HG02678 (cell line): ENCODE results near the gene CNOT4.
A peak's percentile ranks its signal among the peaks of the same experiment; 100 is the strongest.
"Not testable (repeated sequence)": the region's sequence is repeated elsewhere in the genome, so short reads cannot be mapped to it uniquely, and the experiment has no call there.

Source experiments
- ATAC-seq: cut with Tn5 transposase; IDR thresholded peaks from one replicate; pipeline ENCODE4 v1.9.1; 2021; ENCODE audit warnings: mild to moderate bottlenecking, moderate library complexity; ENCODE audit not compliant: unreplicated experiment

CNOT4 gene

GRCh38 chr7:135459951-135460567, 49.8 kb downstream of the CNOT4 start:
- ATAC-seq: no peak

GRCh38 chr7:135459076-135459475, 50.8 kb downstream of the CNOT4 start:
- ATAC-seq: no peak

DNA sequence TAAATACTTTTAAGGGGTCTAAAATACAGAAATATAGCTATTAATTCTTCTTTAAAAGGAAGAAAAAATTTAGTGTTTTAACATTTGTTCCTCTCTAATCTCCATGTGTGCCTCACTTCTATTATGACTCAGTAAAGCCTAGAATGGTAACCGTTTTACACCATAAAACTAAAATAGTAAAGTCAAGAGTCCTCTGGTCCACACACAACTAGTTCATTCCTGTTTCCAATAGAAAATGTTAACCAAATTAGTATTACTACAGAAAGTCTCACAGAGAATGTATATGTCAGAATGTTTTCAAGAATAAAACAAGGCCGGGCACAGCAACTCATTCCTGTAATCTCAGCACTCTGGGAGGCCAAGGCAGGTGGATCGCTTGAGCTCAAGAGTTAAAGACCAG, 55.8 kb downstream of the CNOT4 start:
- ATAC-seq: no peak

DNA sequence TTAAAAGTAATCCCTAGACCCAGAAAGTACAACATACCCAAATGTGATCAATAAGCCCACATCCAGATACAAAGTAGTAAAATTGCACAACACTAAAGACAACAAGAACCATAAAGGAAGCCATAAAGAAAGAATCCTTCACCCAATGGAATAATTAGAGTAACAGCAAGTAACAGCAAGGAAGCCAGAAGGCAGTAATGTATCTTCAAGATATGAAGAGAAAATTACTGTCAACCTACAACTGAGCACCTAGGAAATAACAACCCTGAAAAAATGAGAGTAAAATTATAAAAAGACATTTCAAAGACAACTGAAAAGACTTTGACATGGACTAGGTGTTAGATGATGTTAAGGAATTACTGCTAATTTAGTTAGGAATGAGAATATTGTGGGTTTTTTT, 60.5 kb downstream of the CNOT4 start:
- ATAC-seq: no peak

GRCh38 chr7:135448753-135449152, 61.1 kb downstream of the CNOT4 start:
- no peak for ATAC-seq

DNA sequence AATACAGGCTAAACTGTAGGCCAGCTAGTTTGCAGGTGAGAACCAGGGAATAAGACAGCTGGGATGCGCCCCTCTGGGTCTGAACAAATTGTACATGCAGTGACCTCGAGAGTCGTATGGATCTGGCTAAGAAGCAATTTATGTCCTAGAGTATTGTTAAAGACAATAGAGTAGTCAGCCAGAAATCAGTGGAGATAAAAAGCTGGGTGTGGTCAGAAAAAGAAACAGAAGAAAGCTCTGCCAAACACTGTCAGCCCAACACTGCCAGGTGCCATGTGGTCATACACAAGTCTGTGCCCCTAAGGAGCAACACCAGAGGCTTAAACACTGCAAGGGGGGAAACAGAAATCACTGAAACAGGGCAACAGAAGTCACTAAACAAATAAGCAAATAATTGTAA, 62.2 kb downstream of the CNOT4 start:
- ATAC-seq: no peak

- peak; percentile 41 for ATAC-seq
Measured at GRCh38 chr7:135445690-135446089, 64.2 kb downstream of the CNOT4 start.

DNA sequence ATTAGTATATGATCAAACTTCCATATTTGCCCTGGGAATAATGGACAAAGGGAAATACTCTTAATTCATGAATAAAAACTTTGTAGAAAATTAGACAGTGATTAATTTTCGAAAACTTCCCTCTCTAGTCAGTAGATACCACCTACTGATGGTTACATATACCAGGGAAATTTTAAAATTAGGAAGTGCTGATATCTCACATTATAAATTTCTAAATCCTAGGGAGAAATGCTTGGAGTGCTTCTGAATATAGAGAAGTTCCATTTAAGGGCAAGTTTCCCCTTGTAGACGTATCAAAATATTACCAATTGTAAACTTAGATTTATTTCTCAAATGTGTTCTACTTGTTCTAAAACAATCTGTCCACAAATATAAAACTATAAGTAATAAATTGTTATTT, 64.6 kb downstream of the CNOT4 start:
- not testable (repeated sequence) for ATAC-seq

DNA sequence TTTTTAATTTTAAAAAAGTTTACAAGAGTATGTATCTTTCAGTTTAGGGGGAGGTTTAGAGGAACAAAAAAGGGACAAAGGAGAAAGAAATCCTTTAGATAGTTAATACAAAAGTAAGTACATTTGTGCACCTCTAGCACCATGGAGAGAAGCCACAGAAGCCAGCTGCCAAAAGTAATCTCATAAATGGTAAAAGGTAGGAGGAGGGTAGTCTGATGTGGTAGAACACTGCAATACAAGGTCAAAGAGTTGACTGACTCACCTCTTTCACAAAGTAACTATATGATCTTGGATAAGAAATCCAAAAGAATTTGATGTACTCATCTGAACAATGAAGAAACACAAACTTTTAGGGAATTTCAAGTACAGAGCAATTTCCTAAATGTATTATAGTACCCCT, 68.1 kb downstream of the CNOT4 start:
- ATAC-seq: no peak

DNA sequence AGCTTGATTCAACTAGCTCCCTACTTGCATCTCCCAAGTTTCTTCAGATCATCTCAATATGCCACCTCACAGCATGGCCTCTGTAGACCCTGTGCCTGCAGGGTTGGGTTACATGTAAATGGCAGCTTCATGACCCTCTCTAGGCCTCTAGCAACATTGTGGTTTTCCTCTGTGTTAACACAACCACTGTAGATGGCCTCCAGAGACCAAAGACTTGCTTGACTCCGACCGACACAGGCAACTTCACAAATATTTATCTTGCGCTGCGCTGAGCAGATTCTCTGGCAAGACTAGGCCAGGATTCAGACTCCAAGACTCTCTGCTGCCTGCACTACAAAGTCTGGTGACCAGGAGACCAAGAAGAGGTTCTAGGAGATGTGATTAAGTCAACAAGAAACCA, 75.9 kb downstream of the CNOT4 start:
- ATAC-seq: no peak

GRCh38 chr7:135430626-135431025, 79.3 kb downstream of the CNOT4 start:
- no peak for ATAC-seq

DNA sequence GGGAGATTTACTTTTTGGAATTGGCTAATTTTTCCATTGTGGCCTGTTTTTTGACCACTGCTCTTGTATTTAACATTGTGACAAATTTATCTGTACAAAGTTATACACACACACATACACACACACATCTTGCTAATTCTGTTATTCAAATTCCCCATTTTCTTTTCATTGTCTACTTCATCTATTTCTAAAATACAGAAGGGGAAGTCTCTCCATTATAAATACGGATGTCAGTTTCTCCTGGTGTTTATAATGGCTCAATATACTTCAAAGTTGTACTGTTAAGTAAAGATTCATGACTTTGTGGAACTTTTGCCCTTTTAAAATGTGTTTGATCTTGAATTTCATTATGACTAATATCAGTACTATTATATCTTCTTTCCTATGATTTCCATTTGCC, 81.0 kb downstream of the CNOT4 start:
- ATAC-seq: no peak

- ATAC-seq: no peak
Measured at GRCh38 chr7:135428011-135428410, 81.9 kb downstream of the CNOT4 start.

- ATAC-seq: no peak
Measured at GRCh38 chr7:135427166-135427565, 82.7 kb downstream of the CNOT4 start.

DNA sequence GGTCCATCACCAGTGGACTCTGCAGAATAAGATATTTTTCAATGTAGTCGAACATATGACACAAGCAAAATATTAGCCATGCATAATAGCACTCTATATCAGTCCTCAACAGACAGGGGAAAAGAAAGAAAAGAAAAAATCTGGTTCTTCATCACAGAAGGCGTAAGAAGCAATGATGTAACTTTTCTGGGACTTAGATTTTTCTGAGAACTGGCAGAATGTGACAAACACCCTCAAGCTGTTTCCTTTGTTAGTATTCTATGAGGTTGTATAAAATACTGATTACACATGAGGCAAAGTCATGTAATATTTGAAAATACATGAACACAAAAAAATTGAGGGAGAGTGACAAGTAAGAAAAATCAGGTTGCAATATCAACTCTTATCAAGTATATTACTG, 84.9 kb downstream of the CNOT4 start:
- ATAC-seq: no peak

- no peak for ATAC-seq
Measured at GRCh38 chr7:135420786-135421185, 89.1 kb downstream of the CNOT4 start.

- no peak for ATAC-seq
Measured at GRCh38 chr7:135416431-135416830, 93.5 kb downstream of the CNOT4 start.

DNA sequence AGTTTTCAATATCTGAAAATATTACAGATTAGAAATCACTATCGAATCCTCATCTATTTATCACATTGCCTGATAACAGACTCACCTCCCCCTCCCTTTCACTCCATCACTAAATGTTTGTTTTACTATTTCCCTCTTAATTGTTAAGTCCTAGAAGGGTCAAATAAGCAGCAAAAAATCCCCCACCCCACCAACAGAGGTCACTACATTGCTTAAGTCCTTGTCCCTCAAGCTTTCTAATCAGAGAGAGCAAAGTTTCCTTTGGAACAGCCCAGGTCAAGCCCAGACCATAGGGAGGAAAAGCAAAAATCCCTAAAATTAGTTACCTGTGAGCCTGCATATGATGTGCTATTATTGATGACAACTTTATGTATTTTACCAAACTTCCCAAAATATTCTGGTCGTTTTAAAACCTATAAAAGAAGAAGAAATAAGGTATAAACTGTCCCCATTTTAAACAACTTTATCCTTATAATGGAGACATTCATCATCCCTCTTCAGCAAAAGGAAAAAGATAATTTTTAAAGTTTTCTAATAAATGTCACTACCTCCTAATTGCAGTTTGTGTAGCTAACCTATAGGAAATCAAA, 95.0 kb downstream of the CNOT4 start:
- peak; percentile 45 for ATAC-seq

DNA sequence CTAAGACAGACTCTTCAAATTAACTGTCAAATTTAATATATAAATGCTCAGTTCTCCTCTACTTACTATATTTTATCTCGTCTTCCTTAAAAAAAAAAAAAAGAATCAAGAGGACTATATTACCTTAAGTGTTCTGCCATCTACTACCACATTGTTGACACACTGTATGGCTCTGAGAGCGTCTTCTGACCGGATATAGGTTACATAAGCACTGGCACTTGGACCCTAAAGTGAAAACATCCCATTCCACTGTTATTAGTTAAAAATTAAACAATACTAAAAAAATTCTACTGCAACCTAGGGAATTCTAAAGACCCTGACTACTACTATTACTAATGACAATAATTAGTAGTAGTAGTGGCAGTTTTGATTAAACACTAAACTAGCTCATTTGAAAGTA, 95.7 kb downstream of the CNOT4 start:
- no peak for ATAC-seq

DNA sequence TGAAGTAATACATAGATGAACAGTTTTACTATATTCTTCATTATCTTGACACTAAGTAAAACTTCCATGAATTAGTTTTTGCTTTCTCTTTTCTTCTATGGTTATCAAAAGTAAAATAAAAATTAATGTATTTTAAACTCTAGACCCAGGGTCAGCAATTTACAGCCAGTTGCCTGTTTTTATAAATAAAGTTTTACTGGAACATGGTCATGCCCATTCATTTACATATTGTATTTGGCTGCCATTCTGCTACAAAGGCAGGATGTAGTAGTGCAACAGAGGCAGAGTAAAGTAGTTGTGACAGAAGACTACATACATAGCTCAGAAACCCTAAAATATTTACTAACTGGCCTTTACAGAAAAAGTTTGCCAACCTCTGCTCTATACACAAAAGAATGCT, 98.8 kb downstream of the CNOT4 start:
- no peak for ATAC-seq

DNA sequence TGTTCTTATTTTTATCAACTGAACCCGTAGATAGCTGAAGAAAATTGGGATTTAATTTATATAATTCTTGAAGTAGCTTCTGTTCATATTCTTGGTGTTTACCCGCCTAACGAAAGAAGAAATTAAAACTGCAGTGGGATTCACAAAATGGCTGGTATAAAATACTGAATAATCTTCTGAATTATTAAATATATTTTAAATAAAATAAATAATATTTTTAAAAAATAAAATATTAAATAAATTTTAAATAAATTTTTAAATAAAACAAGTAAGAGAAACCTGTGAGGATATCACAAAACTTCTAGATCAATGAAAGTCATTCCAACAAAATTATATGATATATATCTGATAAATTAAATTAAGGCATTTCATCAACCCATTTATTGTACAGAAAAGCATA, 99.4 kb downstream of the CNOT4 start:
- ATAC-seq: no peak

DNA sequence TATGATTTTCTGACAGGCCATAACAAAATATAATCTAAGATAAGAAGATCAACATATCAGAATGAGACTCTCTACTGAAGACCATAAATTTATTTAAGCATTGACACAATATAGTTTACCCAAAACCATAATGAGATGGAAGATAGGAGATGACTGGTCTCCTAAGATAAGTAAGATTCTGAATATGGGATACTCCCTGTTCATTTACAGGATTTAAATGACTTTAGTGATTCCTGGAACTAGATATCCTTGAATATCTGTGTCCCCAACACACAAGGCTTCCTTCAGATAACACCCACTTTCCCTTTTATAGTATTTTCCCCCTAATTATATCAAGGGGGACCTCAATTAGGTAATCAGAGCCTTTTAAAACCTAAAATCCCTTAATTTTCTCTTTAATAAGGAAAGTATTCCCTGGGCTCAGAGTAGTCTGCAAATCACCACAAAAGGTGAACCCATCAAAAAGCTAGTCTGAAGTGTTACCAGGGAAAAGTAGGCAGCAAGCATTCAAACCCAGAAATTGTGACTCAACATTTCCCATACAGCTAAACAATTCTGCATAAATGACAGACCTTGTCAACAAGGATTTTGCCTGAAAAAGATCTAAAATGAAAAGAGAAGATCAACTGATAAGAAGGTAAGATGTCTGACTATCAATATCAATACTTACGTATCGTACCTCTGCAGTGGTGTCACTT, 99.9 kb downstream of the CNOT4 start:
- ATAC-seq: no peak

GRCh38 chr7:135407884-135408283, 102.0 kb downstream of the CNOT4 start:
- ATAC-seq: no peak
